Activated naive CD4-positive, alpha-beta T cell treated with anti-CD3 and anti-CD28 coated beads, Interleukin-2, amount 50 U/mL, for 24 hours (primary cell): ENCODE measurements around the gene NRCAM.
"Not testable (repeated sequence)": the region's sequence is repeated elsewhere in the genome, so short reads cannot be mapped to it uniquely, and the experiment has no call there.

Experiments
- H3K27ac Mint-ChIP-seq: one replicate; pipeline ENCODE4 v1.8.0; 2021; ENCODE audit warnings: mild to moderate bottlenecking, mixed read lengths
- H3K27me3 Mint-ChIP-seq: one replicate; pipeline ENCODE4 v1.8.0; 2021; ENCODE audit warnings: mixed read lengths
- H3K36me3 Mint-ChIP-seq: one replicate; pipeline ENCODE4 v1.8.0; 2021; ENCODE audit warnings: mixed read lengths
- H3K4me1 Mint-ChIP-seq: one replicate; pipeline ENCODE4 v1.8.0; 2021; ENCODE audit warnings: mixed read lengths
- H3K4me3 Mint-ChIP-seq: one replicate; pipeline ENCODE4 v1.8.0; 2021; ENCODE audit warnings: mild to moderate bottlenecking, mixed read lengths
- H3K9me3 Mint-ChIP-seq: one replicate; pipeline ENCODE4 v1.8.0; 2021; ENCODE audit warnings: mixed read lengths

The NRCAM gene

DNA sequence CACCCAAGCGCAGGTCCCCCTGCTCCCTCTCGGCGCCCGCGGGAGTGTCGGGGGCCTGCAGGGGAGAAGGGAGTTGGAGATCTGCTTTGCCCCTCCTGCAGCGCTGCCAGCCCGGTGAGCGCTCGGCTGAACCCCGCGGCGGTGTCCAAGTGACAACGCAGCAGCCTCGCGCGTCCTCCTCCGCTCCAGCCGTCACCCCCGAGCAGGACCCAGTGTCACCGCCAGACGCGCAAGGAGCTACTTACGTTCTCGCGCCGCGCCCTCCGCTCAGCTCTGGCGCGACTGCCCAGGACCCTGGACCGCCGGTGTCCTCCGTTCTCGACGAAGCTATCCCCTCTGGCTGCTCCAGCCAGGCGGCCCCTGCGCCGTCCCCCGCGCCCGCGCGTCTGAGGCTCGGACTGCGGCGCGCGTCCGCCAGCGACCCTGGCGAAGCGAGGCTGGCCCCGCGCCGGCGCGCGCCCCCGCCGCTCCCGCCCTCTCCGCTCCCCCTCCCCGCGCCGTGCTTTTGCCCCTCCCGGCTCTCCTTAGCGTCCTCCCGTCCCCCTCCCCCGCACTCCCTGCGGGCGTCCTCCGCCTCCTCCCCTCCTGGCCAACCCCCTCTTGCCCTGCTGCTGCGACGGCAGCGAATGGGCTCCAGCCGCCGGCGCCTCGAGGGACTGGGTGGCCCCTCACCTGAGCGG is at the start of gene NRCAM:
NRCAM (minus strand) TSS at position 439 of the 680 bp plus-strand sequence. CDS start 216,372 bp downstream, outside the sequence.
- Mint-ChIP-seq H3K4me3 (peak within 1 kb of the TSS; percentile 71), H3K4me1 (peaks cover 28% of the 10 kb centered on the region), H3K36me3 (no peaks in the 10 kb centered on the region), H3K27me3 (peaks cover 23% of the 10 kb centered on the region), H3K9me3 (no peaks in the 10 kb centered on the region), H3K27ac (no peak within 1 kb of the TSS)

DNA sequence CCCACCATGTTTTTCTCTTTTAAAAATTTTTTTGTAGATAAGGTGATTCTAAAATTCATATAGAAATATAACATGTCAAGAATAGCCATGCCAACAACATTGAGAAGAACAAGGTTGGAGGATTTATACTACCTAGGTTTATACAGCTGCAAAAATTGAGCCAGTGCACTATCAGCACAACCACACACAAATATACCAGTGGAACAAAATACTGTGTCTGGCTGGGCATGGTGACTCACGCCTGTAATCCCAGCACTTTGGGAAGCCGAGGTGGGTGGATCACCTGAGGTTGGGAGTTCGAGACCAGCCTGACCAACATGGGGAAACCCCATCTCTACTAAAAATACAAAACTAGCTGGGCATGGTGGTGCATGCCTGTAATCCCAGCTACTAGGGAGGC is 48.3 kb upstream of the NRCAM start:
- not testable (repeated sequence) for H3K36me3 Mint-ChIP-seq, H3K4me1 Mint-ChIP-seq, H3K9me3 Mint-ChIP-seq

GRCh38 chr7:108503112-108504026 is 47.1 kb upstream of the NRCAM start:
- Mint-ChIP-seq H3K9me3 (no peaks in the 10 kb centered on the region), H3K36me3 (peaks cover 8% of the 10 kb centered on the region), H3K4me3 (no peak overlapping the region), H3K27ac (peak overlapping the region; percentile 25), H3K4me1 (peaks cover 4% of the 10 kb centered on the region), H3K27me3 (no peaks in the 10 kb centered on the region)

More for the DNA sequence above, 48.3 kb upstream of the NRCAM start:
- H3K4me3 Mint-ChIP-seq, H3K27me3 Mint-ChIP-seq, H3K27ac Mint-ChIP-seq: not testable (repeated sequence)

- Mint-ChIP-seq H3K4me3 (no peak overlapping the region), H3K9me3 (no peaks in the 10 kb centered on the region), H3K27ac (no peak overlapping the region), H3K27me3 (no peaks in the 10 kb centered on the region), H3K4me1 (peaks cover 4% of the 10 kb centered on the region), H3K36me3 (peaks cover 5% of the 10 kb centered on the region)
Measured at GRCh38 chr7:108499566-108499965, 43.3 kb upstream of the NRCAM start.

GRCh38 chr7:108498481-108498880 is 42.2 kb upstream of the NRCAM start:
- H3K4me1 Mint-ChIP-seq = peaks cover 2% of the 10 kb centered on the region
- no peaks in the 10 kb centered on the region for H3K27me3 Mint-ChIP-seq
- no peak overlapping the region for H3K4me3 Mint-ChIP-seq
- H3K27ac Mint-ChIP-seq = no peak overlapping the region
- H3K9me3 Mint-ChIP-seq = no peaks in the 10 kb centered on the region
- H3K36me3 Mint-ChIP-seq = peaks cover 8% of the 10 kb centered on the region

- Mint-ChIP-seq H3K4me1 (peaks cover 5% of the 10 kb centered on the region), H3K36me3 (peaks cover 8% of the 10 kb centered on the region), H3K27me3 (no peaks in the 10 kb centered on the region), H3K4me3 (no peak overlapping the region), H3K9me3 (no peaks in the 10 kb centered on the region), H3K27ac (no peak overlapping the region)
Measured at GRCh38 chr7:108497082-108497725, 41.0 kb upstream of the NRCAM start.

DNA sequence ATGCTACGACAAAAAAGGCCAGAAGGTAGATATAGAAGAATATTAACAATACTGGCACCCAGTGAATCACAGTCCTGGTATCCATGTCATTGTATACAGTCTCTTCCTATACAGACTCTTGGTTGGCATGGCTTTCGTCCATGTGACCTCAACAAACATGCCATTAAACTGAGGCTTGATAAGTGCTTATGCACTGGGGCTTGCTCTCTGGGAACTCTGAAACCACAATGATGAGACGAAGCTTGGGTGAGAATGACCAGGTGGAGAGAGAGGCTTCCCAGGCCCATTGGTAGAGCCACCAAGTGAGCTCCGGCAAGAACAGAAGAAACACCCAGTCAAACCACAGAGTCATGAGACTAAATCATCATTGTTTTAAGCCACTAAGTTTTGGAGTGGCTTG is 36.5 kb upstream of the NRCAM start:
- no peaks in the 10 kb centered on the region for H3K27me3 Mint-ChIP-seq
- H3K4me1 Mint-ChIP-seq = peaks cover 5% of the 10 kb centered on the region
- H3K27ac Mint-ChIP-seq = no peak overlapping the region
- H3K4me3 Mint-ChIP-seq = no peak overlapping the region
- peaks cover 7% of the 10 kb centered on the region for H3K36me3 Mint-ChIP-seq
- no peaks in the 10 kb centered on the region for H3K9me3 Mint-ChIP-seq

DNA sequence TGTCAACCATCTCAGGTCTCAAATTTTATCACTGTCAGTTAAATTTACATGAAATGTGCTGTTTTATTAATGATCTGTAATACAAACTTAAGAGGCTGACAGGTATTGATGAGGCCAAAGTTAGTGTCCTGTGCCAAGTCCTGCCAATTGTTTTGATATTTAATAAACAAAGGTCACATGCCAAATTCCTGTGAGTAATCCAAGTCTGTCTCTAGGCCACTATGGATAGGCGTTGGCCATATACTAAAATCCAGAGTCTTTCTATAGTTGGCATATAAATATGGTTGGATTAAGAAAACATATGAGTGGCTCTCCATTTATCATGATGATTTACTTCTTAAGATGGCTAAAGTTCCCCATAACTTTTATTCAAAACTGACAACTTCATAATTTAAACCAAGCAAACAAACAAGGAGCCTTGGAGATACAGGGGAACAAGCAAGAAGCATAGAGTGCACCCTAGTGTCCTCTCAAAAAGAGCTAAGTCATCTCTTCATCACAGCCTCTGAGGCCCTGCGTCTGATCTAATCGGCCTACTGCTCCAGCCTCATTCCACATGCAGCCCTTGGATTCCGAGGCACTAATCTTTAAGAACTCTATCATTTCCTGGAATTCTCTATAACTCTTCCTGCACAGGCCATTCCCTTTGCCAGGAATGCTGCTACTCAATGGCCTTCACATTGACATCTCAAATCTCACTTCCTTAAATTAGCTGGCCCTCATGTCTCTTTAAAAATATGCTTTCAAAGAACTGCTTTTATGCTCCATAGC is 32.7 kb upstream of the NRCAM start:
- H3K36me3 Mint-ChIP-seq = peaks cover 7% of the 10 kb centered on the region
- H3K27ac Mint-ChIP-seq = no peak overlapping the region
- peaks cover 5% of the 10 kb centered on the region for H3K4me1 Mint-ChIP-seq
- no peaks in the 10 kb centered on the region for H3K27me3 Mint-ChIP-seq
- no peaks in the 10 kb centered on the region for H3K9me3 Mint-ChIP-seq
- H3K4me3 Mint-ChIP-seq = no peak overlapping the region

DNA sequence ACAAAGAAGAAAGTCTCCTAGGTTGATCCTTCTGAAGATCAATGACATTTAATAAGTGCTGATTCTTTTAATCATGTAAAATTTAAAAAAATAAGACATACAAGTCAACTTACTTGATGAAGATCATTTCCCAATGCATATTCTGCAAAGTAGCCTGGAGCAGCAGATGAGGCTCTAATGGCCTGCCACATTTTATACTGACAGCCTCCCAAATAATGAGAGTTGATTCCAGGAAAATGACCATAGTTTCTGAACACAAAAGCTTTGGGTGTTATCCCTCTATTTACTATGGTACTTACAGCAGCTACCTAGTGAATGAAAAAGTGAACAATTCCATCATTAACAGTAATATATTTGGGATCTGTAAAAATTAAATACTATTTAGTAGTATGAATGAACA is 31.4 kb upstream of the NRCAM start:
- Mint-ChIP-seq H3K4me3 (no peak overlapping the region), H3K4me1 (no peaks in the 10 kb centered on the region), H3K9me3 (no peaks in the 10 kb centered on the region), H3K27me3 (no peaks in the 10 kb centered on the region), H3K27ac (no peak overlapping the region), H3K36me3 (peaks cover 7% of the 10 kb centered on the region)

GRCh38 chr7:108486291-108486966 is 30.2 kb upstream of the NRCAM start:
- Mint-ChIP-seq H3K4me3 (no peak overlapping the region), H3K9me3 (no peaks in the 10 kb centered on the region), H3K27ac (no peak overlapping the region), H3K27me3 (no peaks in the 10 kb centered on the region), H3K4me1 (no peaks in the 10 kb centered on the region), H3K36me3 (peaks cover 5% of the 10 kb centered on the region)

DNA sequence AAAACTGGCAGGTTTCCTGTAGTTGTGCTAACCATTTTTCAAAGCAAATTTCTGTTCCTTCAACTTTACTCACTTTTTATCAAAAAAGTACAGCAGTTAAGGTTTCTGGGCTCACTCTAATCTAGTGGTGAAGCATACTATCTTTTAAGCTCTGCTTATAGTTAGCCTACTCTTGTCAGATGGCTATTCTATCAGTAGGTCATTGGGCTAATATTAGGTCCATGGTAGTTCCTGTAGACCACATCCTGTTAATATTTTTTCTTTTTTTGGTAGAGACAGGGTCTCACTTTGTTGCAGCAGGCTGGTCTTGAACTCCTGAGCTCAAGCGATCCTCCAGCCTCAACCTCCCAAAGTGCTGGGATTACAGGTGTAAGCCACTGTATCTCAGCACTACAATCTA is 27.9 kb upstream of the NRCAM start:
- Mint-ChIP-seq H3K4me3 (no peak overlapping the region), H3K9me3 (no peaks in the 10 kb centered on the region), H3K27ac (no peak overlapping the region), H3K27me3 (no peaks in the 10 kb centered on the region), H3K4me1 (no peaks in the 10 kb centered on the region), H3K36me3 (peaks cover 3% of the 10 kb centered on the region)

- Mint-ChIP-seq H3K4me3 (no peak overlapping the region), H3K4me1 (no peaks in the 10 kb centered on the region), H3K27ac (no peak overlapping the region), H3K36me3 (peaks cover 18% of the 10 kb centered on the region), H3K9me3 (no peaks in the 10 kb centered on the region), H3K27me3 (no peaks in the 10 kb centered on the region)
Measured at GRCh38 chr7:108480311-108480710, 24.1 kb upstream of the NRCAM start.

GRCh38 chr7:108479751-108480150 is 23.5 kb upstream of the NRCAM start:
- Mint-ChIP-seq H3K36me3 (peaks cover 18% of the 10 kb centered on the region), H3K9me3 (no peaks in the 10 kb centered on the region), H3K27ac (no peak overlapping the region), H3K27me3 (no peaks in the 10 kb centered on the region), H3K4me3 (no peak overlapping the region), H3K4me1 (no peaks in the 10 kb centered on the region)

- H3K36me3 Mint-ChIP-seq = peaks cover 18% of the 10 kb centered on the region
- H3K27ac Mint-ChIP-seq = no peak overlapping the region
- H3K9me3 Mint-ChIP-seq = no peaks in the 10 kb centered on the region
- no peaks in the 10 kb centered on the region for H3K27me3 Mint-ChIP-seq
- no peak overlapping the region for H3K4me3 Mint-ChIP-seq
- no peaks in the 10 kb centered on the region for H3K4me1 Mint-ChIP-seq
Measured at GRCh38 chr7:108479118-108479517, 22.9 kb upstream of the NRCAM start.

- peaks cover 3% of the 10 kb centered on the region for H3K36me3 Mint-ChIP-seq
- no peak overlapping the region for H3K27ac Mint-ChIP-seq
- H3K9me3 Mint-ChIP-seq = no peaks in the 10 kb centered on the region
- H3K4me3 Mint-ChIP-seq = no peak overlapping the region
- no peaks in the 10 kb centered on the region for H3K27me3 Mint-ChIP-seq
- H3K4me1 Mint-ChIP-seq = peaks cover 45% of the 10 kb centered on the region
Measured at GRCh38 chr7:108468246-108468645, 12.0 kb upstream of the NRCAM start.
